IMR-90 (cell line): Measurements from ENCODE around the gene MAN2B1. TPM values are rescaled to one million over a fixed set of nuclear protein-coding genes. Genes with fewer than 3 reads are reported as not detected.
A peak's percentile ranks its signal among the peaks of the same experiment; 100 is the strongest.

Experiments
- ATAC-seq: fragments of 200-7000 bp; cut with Tn5 transposase; 2 replicates; pipeline ENCODE4 v1.9.1; 2020; ENCODE audit warnings: low read depth, mild to moderate bottlenecking, moderate library complexity
- BruUV-seq: library from RNA; stranded (reverse); fragments of 400-500 nt; replicated peaks from 2 replicates; lab custom pipeline; 2021; lab: Mats Ljungman, UMichigan
- CTCF ChIA-PET: fragments of 300-600 bp; formaldehyde crosslinking; extraction: SDS; loops from one replicate; lab custom pipeline; 2021; ENCODE audit warnings: antibody characterized with exemption; lab: Yijun Ruan, JAX
- POLR2A ChIA-PET: fragments of 300-600 bp; sonication (Branson Sonifier 250); formaldehyde crosslinking; loops from one replicate; lab custom pipeline; 2022; ENCODE audit warnings: antibody characterized with exemption; ENCODE audit not compliant: unreplicated experiment; lab: Charles Lee
- DNase-seq: peaks from one replicate; pipeline ENCODE4 v3.0.0; 2013
- H2AFZ ChIP-seq: replicated peaks from 2 replicates; pipeline ENCODE3; 2013; ENCODE audit warnings: low read length, mild to moderate bottlenecking; ENCODE audit not compliant: poor library complexity
- H2AK5ac ChIP-seq: 2 replicates; pipeline ENCODE4 v1.6.1; 2013; ENCODE audit warnings: low read depth, low read length, inconsistent platforms
- H2AK9ac ChIP-seq: replicated peaks from 2 replicates; pipeline ENCODE3; 2013; ENCODE audit warnings: mild to moderate bottlenecking, low read depth, low read length, moderate library complexity; ENCODE audit not compliant: poor library complexity
- H2BK120ac ChIP-seq: 2 replicates; pipeline ENCODE4 v1.6.1; 2013; ENCODE audit warnings: low read depth, low read length, inconsistent platforms
- H2BK15ac ChIP-seq: 3 replicates; pipeline ENCODE4 v1.6.1; 2013; ENCODE audit warnings: low read depth, low read length, inconsistent platforms
- H2BK20ac ChIP-seq: 2 replicates; pipeline ENCODE4 v1.6.1; 2013; ENCODE audit warnings: low read depth, mild to moderate bottlenecking, inconsistent platforms, low read length, moderate library complexity
- H2BK5ac ChIP-seq: 2 replicates; pipeline ENCODE4 v1.6.1; 2013; ENCODE audit warnings: mild to moderate bottlenecking, low read depth, low read length, inconsistent platforms; ENCODE audit not compliant: poor library complexity, severe bottlenecking
- H3K14ac ChIP-seq: replicated peaks from 2 replicates; pipeline ENCODE4 v1.6.1; 2013; ENCODE audit warnings: low read depth, low read length, inconsistent platforms
- H3K18ac ChIP-seq: 2 replicates; pipeline ENCODE4 v1.6.1; 2013; ENCODE audit warnings: low read depth, low read length, control low read depth
- H3K23ac ChIP-seq: 2 replicates; pipeline ENCODE4 v1.6.1; 2013; ENCODE audit warnings: low read depth, low read length, inconsistent platforms
- H3K27ac ChIP-seq: 2 replicates; pipeline ENCODE4 v1.5.1; 2013; ENCODE audit warnings: mild to moderate bottlenecking, control low read depth, low read length; ENCODE audit not compliant: insufficient read depth
- H3K27me3 ChIP-seq: 2 replicates; pipeline ENCODE4 v1.6.1; 2013; ENCODE audit warnings: low read length; ENCODE audit not compliant: control insufficient read depth, insufficient read depth
- H3K36me3 ChIP-seq: 2 replicates; pipeline ENCODE4 v1.6.1; 2013; ENCODE audit warnings: low read length, mixed read lengths; ENCODE audit not compliant: control insufficient read depth, insufficient read depth
- H3K4ac ChIP-seq: 2 replicates; pipeline ENCODE4 v1.6.1; 2013; ENCODE audit warnings: low read depth, low read length, inconsistent platforms
- H3K4me1 ChIP-seq: 2 replicates; pipeline ENCODE4 v1.6.1; 2013; ENCODE audit warnings: low read length, mixed read lengths; ENCODE audit not compliant: control insufficient read depth, insufficient read depth
- H3K4me2 ChIP-seq: 2 replicates; pipeline ENCODE4 v1.6.1; 2013; ENCODE audit warnings: low read depth, mild to moderate bottlenecking, control low read depth, low read length, moderate library complexity
- H3K4me3 ChIP-seq: 2 replicates; pipeline ENCODE4 v1.5.1; 2013; ENCODE audit warnings: low read depth, mild to moderate bottlenecking, control low read depth, low read length, moderate library complexity; ENCODE audit not compliant: insufficient read depth
- H3K56ac ChIP-seq: 2 replicates; pipeline ENCODE4 v1.6.1; 2013; ENCODE audit warnings: low read length, inconsistent platforms; ENCODE audit not compliant: insufficient read depth; ENCODE audit errors: extremely low read depth
- H3K79me1 ChIP-seq, 2 experiments: 2 replicates each; pipeline ENCODE4 v1.6.1; 2013; ENCODE audit warnings: low read length in 2 of 2, inconsistent platforms in 1 of 2, low read depth in 1 of 2
- H3K9ac ChIP-seq: 2 replicates; pipeline ENCODE4 v1.6.1; 2013; ENCODE audit warnings: low read depth, low read length, control low read depth
- H3K9me1 ChIP-seq: 2 replicates; pipeline ENCODE4 v1.6.1; 2013; ENCODE audit warnings: low read length, inconsistent platforms; ENCODE audit not compliant: insufficient read depth
- H3K9me3 ChIP-seq: 2 replicates; pipeline ENCODE4 v1.6.1; 2013; ENCODE audit warnings: low read length; ENCODE audit not compliant: control insufficient read depth, insufficient read depth
- H4K20me1 ChIP-seq: 2 replicates; pipeline ENCODE4 v1.6.1; 2013; ENCODE audit warnings: low read length, inconsistent platforms; ENCODE audit not compliant: insufficient read depth
- H4K5ac ChIP-seq: 2 replicates; pipeline ENCODE4 v1.6.1; 2013; ENCODE audit warnings: mild to moderate bottlenecking, low read depth, low read length, control low read depth
- H4K8ac ChIP-seq, 2 experiments: 2 replicates each; pipeline ENCODE4 v1.6.1; 2013; ENCODE audit warnings: low read depth in 2 of 2, low read length in 2 of 2, control low read depth in 1 of 2, inconsistent platforms in 1 of 2
- H4K91ac ChIP-seq: 2 replicates; pipeline ENCODE4 v1.6.1; 2013; ENCODE audit warnings: low read depth, low read length, inconsistent platforms; ENCODE audit not compliant: insufficient read depth
- BHLHE40 ChIP-seq: fragments of 150-350 bp; IDR thresholded peaks from 2 replicates; pipeline ENCODE4 v1.6.1; 2016; ENCODE audit warnings: mild to moderate bottlenecking, low read depth, low read length
- CEBPB ChIP-seq: IDR thresholded peaks from 2 replicates; pipeline ENCODE4 v1.6.1; 2012; ENCODE audit warnings: low read depth, low read length, improper control_type of control experiment
- CHD1 ChIP-seq: IDR thresholded peaks from 2 replicates; pipeline ENCODE4 v1.6.1; 2012; ENCODE audit warnings: low read depth, low read length, improper control_type of control experiment
- FOS ChIP-seq: fragments of 150-350 bp; IDR thresholded peaks from 2 replicates; pipeline ENCODE4 v1.6.1; 2016; ENCODE audit warnings: low read depth, low read length
- MAFK ChIP-seq: IDR thresholded peaks from 2 replicates; pipeline ENCODE4 v1.6.1; 2012; ENCODE audit warnings: low read depth, low read length, improper control_type of control experiment
- MAZ ChIP-seq: IDR thresholded peaks from 2 replicates; pipeline ENCODE4 v1.6.1; 2012; ENCODE audit warnings: low read depth, mild to moderate bottlenecking, low read length, improper control_type of control experiment, moderate library complexity, borderline replicate concordance
- MXI1 ChIP-seq: IDR thresholded peaks from 2 replicates; pipeline ENCODE4 v1.6.1; 2012; ENCODE audit warnings: low read depth, mild to moderate bottlenecking, low read length, moderate library complexity, borderline replicate concordance
- NFE2L2 ChIP-seq: fragments of 150-350 bp; IDR thresholded peaks from 2 replicates; pipeline ENCODE4 v1.6.1; 2016; ENCODE audit warnings: low read depth, mild to moderate bottlenecking, low read length
- POLR2A ChIP-seq: IDR thresholded peaks from 2 replicates; pipeline ENCODE4 v1.6.1; 2012; ENCODE audit warnings: mild to moderate bottlenecking, low read depth, low read length
- RAD21 ChIP-seq: IDR thresholded peaks from 2 replicates; pipeline ENCODE4 v1.6.1; 2012; ENCODE audit warnings: low read length, improper control_type of control experiment
- RCOR1 ChIP-seq: IDR thresholded peaks from 2 replicates; pipeline ENCODE4 v1.6.1; 2012; ENCODE audit warnings: mild to moderate bottlenecking, low read length, improper control_type of control experiment; ENCODE audit not compliant: insufficient replicate concordance
- RFX5 ChIP-seq: IDR thresholded peaks from 2 replicates; pipeline ENCODE4 v1.8.0; 2012; ENCODE audit warnings: low read depth, mild to moderate bottlenecking, low read length, moderate library complexity
- USF2 ChIP-seq: fragments of 150-350 bp; IDR thresholded peaks from 2 replicates; pipeline ENCODE4 v1.6.1; 2017; ENCODE audit warnings: mild to moderate bottlenecking, antibody characterized with exemption, low read length, low read depth
- WGBS, 2 experiments: methylation state at CpG; one replicate each; pipeline versions ENCODE4 v1.1.5 to v1.1.7; 2013; ENCODE audit warnings: missing lambda C conversion rate in 2 of 2; ENCODE audit not compliant: insufficient read length in 1 of 2; ENCODE audit errors: extremely low coverage in 2 of 2; 5-methylcytosine and 5-hydroxymethylcytosine counted together
- dilution Hi-C: fragments of 300-500 bp; cut with HindIII; formaldehyde crosslinking; loops from one replicate; pipeline ENCODE4 v1.14.3; 2018; ENCODE audit warnings: low sequenced_read_pairs; ENCODE audit not compliant: unreplicated experiment
- in situ Hi-C: fragments of 300-500 bp; cut with MboI; formaldehyde crosslinking; loops from 3 replicates; pipeline ENCODE4 v1.14.3; 2019; ENCODE audit warnings: low sequenced_read_pairs, inconsistent platforms, mixed read lengths
- intact Hi-C: fragments of 100-400 bp; cut with micrococcal nuclease; formaldehyde crosslinking; loops from 2 replicates; pipeline ENCODE4 v1.10.0; 2022
- polyA plus RNA-seq, 3 experiments: library from polyadenylated mRNA; depleted of rRNA; stranded (reverse); fragments of >200 nt; gene quantifications; 2 replicates each; pipeline ENCODE4 v1.2.3, GENCODE V29; 2012; ENCODE audit warnings: low replicate concordance in 1 of 3
- total RNA-seq: library from RNA; depleted of rRNA; stranded (reverse); fragments of >200 nt; gene quantifications from 2 replicates; pipeline ENCODE4 v1.2.3, GENCODE V29; 2012
- TF ChIP-seq, protein P1 (sequence below): conservative IDR thresholded peaks from 2 replicates; pipeline ENCODE4 v1.5.1; 2012; ENCODE audit warnings: mild to moderate bottlenecking, low read depth, low read length, improper control_type of control experiment
- TF ChIP-seq, protein P2 (sequence below): fragments of 150-350 bp; IDR thresholded peaks from 2 replicates; pipeline ENCODE4 v1.6.1; 2016; ENCODE audit warnings: low read depth, mild to moderate bottlenecking, low read length, moderate library complexity, borderline replicate concordance

The MAN2B1 gene
- total and polyA plus RNA-seq, 2 of the 4 experiments (the other 2 are of a cell fraction) = 10.4 to 55.4 TPM

- no TSS peak for BruUV-seq
- Histone ChIP-seq H3K56ac (no peak overlapping the region), H4K8ac (peak overlapping the region; percentile 87; a peak in 3 of 4 replicates), H3K9me3 (no peaks in the 10 kb centered on the region), H3K23ac (0 out of 2 replicates have a peak overlapping the region, but pooled peaks have one; percentile 36), H3K36me3 (peaks cover 23% of the 10 kb centered on the region), H2BK120ac (0 out of 2 replicates have a peak overlapping the region, but pooled peaks have one; percentile 2), H3K9me1 (0 out of 2 replicates have a peak, but pooled peaks cover 13% of the 10 kb centered on the region), H2BK15ac (no peak overlapping the region), H2BK5ac (peak overlapping the region; percentile 18), H3K27ac (no peak overlapping the region; the same call in 1 of the 2 replicates), H2AFZ (peak overlapping the region; percentile 93), H2AK9ac (peak overlapping the region; percentile 97), H3K4ac (peak overlapping the region; percentile 47; the same call in 1 of the 2 replicates), H3K18ac (no peak overlapping the region), H3K14ac (peak overlapping the region; percentile 96), H3K79me1 (peaks cover 38 to 61% of the 10 kb centered on the region in 2 experiments), H3K4me1 (peaks cover 15% of the 10 kb centered on the region), H4K5ac (peak overlapping the region; percentile 14), H2BK20ac (no peak overlapping the region), H4K20me1 (no peaks in the 10 kb centered on the region), H3K4me2 (peak overlapping the region; percentile 88), H3K4me3 (peak overlapping the region; percentile 85), H3K27me3 (no peaks in the 10 kb centered on the region), H3K9ac (peak overlapping the region; percentile 66), H4K91ac (no peak overlapping the region), H2AK5ac (0 out of 2 replicates have a peak overlapping the region, but pooled peaks have one; percentile 63)
- dilution Hi-C loops (no loop called here), intact Hi-C loops (no loop called here), in situ Hi-C loops (no loop called here)
- CTCF ChIA-PET = no interaction called here
- ATAC-seq = no peak
- WGBS, 2 experiments = 76% methylated on average over 5 of the region's 12 CpGs; no CpG with 5 or more reads in 1 of the 2 experiments
- POLR2A ChIA-PET = no interaction called here
- DNase-seq = peak; percentile 10
- TF ChIP-seq FOS = no peak
- TF ChIP-seq MAZ = no peak
- no peak for TF ChIP-seq RFX5
- TF ChIP-seq CHD1 = no peak
- no peak for TF ChIP-seq BHLHE40
- no peak for TF ChIP-seq MAFK
- no peak for TF ChIP-seq MXI1
- no peak for TF ChIP-seq RCOR1
- TF ChIP-seq NFE2L2 = no peak
- TF ChIP-seq, protein P1, sequence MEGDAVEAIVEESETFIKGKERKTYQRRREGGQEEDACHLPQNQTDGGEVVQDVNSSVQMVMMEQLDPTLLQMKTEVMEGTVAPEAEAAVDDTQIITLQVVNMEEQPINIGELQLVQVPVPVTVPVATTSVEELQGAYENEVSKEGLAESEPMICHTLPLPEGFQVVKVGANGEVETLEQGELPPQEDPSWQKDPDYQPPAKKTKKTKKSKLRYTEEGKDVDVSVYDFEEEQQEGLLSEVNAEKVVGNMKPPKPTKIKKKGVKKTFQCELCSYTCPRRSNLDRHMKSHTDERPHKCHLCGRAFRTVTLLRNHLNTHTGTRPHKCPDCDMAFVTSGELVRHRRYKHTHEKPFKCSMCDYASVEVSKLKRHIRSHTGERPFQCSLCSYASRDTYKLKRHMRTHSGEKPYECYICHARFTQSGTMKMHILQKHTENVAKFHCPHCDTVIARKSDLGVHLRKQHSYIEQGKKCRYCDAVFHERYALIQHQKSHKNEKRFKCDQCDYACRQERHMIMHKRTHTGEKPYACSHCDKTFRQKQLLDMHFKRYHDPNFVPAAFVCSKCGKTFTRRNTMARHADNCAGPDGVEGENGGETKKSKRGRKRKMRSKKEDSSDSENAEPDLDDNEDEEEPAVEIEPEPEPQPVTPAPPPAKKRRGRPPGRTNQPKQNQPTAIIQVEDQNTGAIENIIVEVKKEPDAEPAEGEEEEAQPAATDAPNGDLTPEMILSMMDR = no peak
- TF ChIP-seq, protein P2, sequence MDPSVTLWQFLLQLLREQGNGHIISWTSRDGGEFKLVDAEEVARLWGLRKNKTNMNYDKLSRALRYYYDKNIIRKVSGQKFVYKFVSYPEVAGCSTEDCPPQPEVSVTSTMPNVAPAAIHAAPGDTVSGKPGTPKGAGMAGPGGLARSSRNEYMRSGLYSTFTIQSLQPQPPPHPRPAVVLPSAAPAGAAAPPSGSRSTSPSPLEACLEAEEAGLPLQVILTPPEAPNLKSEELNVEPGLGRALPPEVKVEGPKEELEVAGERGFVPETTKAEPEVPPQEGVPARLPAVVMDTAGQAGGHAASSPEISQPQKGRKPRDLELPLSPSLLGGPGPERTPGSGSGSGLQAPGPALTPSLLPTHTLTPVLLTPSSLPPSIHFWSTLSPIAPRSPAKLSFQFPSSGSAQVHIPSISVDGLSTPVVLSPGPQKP = no peak
- TF ChIP-seq RAD21 = no peak
- no peak for TF ChIP-seq CEBPB
- no peak for TF ChIP-seq USF2
- TF ChIP-seq POLR2A = no peak
These were observed 774 bp downstream of the MAN2B1 start for GRCh38 chr19:12665671-12666264.
